GM10266 (cell line): ENCODE results near the gene WNT5B.

Experiments used
- DNase-seq: peaks from one replicate; pipeline ENCODE4 v3.0.0; 2012; ENCODE audit errors: extremely low spot score
- CTCF ChIP-seq: IDR thresholded peaks from 2 replicates; pipeline ENCODE4 v1.5.1; 2012; ENCODE audit warnings: mild to moderate bottlenecking, low read depth; ENCODE audit not compliant: control insufficient read depth, insufficient read depth; ENCODE audit errors: missing control alignments

WNT5B gene

DNA sequence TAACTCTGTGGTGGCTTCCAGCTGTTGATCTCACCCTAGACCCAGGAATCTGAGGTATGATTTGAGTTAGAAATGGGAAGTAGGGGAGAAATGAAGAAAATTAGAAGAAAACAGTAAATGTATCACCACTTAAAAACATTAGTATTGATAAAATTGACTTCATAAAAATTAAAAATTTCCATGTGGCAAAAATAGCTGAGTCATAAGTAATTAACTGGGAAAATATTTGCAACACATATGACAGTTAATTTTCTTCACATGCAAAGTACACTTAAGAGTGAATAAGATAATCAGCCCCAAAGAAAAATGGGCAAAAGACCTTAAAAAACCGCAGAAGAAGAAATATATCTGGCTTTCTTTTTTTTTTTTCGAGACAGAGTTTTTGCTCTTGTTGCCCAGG, 36.3 kb downstream of the WNT5B start:
- no peak for DNase-seq
- TF ChIP-seq CTCF, result no peak

DNA sequence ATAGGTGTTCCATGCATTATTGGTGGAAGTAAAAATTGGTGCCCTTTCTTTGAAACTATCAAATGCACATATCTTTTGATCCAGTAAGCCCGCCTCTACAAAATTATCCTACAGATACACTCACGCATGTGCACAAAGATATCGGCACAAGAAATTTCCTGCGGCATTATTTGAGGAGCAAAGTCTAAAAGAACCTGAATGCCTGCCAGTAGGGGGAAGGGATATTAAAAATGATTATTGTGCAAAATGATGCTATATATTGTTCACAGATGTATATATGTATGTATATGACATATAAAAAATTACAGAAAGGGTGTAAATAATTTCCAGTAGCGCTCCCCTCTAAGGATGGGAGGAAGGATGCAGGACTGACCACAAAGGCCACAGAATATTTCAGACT, 37.2 kb downstream of the WNT5B start:
- DNase-seq, result no peak
- no peak for TF ChIP-seq CTCF

DNA sequence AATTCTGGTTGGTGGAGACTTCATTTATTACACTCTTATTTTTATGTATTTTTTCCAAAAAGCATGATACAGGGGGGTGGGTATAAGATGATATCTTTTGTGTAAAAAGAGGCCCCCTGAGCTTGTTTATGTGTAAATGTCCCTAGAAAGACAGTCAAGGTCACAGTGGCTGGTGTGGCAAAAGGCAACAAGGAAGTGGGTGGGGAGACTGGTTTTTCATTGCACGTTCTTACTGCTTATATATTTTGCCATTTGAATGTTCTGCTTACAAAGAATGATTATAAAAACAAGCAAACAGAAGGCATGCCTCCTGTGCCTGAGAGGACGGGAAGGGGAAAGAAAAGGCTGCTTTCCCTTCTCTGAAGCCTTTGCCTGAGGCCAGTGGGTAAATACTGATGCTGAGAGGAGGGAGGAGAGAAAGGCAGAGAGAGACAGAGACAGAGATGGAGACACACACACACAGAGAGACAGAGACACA, 37.7 kb downstream of the WNT5B start:
- TF ChIP-seq CTCF, result no peak
- no peak for DNase-seq

DNA sequence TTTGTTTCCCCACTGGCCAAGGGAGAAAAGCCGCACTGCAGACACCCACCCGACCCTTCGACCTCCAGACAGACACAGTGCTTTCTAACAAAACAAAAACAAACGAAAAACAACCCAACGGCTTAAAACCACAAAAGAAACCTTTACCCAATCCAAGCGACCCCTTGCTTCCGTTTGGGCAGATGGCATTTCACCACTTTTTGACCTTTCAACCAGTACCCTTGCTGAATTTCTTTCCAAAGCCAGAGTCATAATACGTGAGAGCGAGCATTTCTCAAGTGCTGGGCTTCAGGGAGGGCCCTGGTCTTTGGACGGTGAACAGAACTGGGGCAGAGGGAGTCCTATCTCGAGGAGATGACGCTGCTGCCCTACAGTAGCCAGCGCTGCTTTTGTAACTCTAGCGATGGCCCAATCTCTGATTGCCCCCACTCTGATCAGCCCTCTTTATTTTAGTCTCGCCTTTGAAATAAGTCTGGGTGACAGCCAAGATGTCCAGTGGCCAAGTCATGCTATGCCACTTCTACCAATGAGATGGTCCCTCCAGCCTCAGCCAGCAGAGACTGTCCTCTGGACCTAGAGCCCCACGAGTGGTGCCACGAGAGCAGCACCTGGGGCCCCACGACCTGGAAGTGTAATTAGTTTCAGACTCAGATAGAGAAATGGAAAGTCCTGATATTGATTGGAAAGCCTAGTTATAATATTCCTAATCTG, 40.0 kb downstream of the WNT5B start:
- TF ChIP-seq CTCF, result no peak
- no peak for DNase-seq

GRCh38 chr12:1670358-1671268, 41.6 kb downstream of the WNT5B start:
- no peak for TF ChIP-seq CTCF
- no peak for DNase-seq

GRCh38 chr12:1676043-1676442, 47.0 kb downstream of the WNT5B start:
- TF ChIP-seq CTCF, result no peak
- no peak for DNase-seq
